H7 (cell line): Measurements from ENCODE around the gene THAP7. TPM values are rescaled to one million over a fixed set of nuclear protein-coding genes. Genes with fewer than 3 reads are reported as not detected.
"Not testable (repeated sequence)": the region's sequence is repeated elsewhere in the genome, so short reads cannot be mapped to it uniquely, and the experiment has no call there.

Source experiments
- DNase-seq: peaks from one replicate; pipeline ENCODE4 v3.0.0; 2012
- H3K27me3 ChIP-seq: 2 replicates; pipeline ENCODE4 v1.6.0; 2011; ENCODE audit warnings: mild to moderate bottlenecking, low read length; ENCODE audit not compliant: control insufficient read depth, insufficient read depth
- H3K36me3 ChIP-seq: replicated peaks from 2 replicates; pipeline ENCODE4 v1.5.1; 2011; ENCODE audit warnings: low read length; ENCODE audit not compliant: control insufficient read depth, insufficient read depth
- H3K4me3 ChIP-seq: 2 replicates; pipeline ENCODE4 v1.5.1; 2011; ENCODE audit warnings: low read depth, mild to moderate bottlenecking, control low read depth, low read length, moderate library complexity; ENCODE audit not compliant: insufficient read depth
- total RNA-seq: library from RNA; depleted of rRNA; stranded (reverse); fragments of >200 nt; shearing (Covaris generic); gene quantifications from 2 replicates; pipeline ENCODE4 v1.2.3, GENCODE V29; 2014; rRNA removed

Gene THAP7
- total RNA-seq = 42.7 and 49.1 TPM in 2 replicates

GRCh38 chr22:21001601-21002325 lies at the start of gene THAP7:
Gene THAP7 (minus strand): TSS chr22:21002118. CDS start chr22:21001911, 207 bp downstream.
- peaks cover 4% of the 10 kb centered on the region for H3K36me3 ChIP-seq

GRCh38 chr22:21051145-21051830 lies 49.4 kb upstream of the THAP7 start:
- no peak overlapping the region for H3K4me3 ChIP-seq
- no peak for DNase-seq
- no peaks in the 10 kb centered on the region for H3K36me3 ChIP-seq
- H3K27me3 ChIP-seq = no peaks in the 10 kb centered on the region

More at GRCh38 chr22:21001601-21002325, at the start of gene THAP7:
- DNase-seq = peak; percentile 98
- Histone ChIP-seq H3K4me3 (peak within 1 kb of the TSS; percentile 86), H3K27me3 (no peaks in the 10 kb centered on the region)

- DNase-seq, H3K4me3 ChIP-seq, H3K36me3 ChIP-seq, H3K27me3 ChIP-seq: not testable (repeated sequence)
Observed at GRCh38 chr22:21048965-21049364, 47.0 kb upstream of the THAP7 start.

- not testable (repeated sequence) for DNase-seq, H3K36me3 ChIP-seq, H3K4me3 ChIP-seq, H3K27me3 ChIP-seq
Observed at GRCh38 chr22:21048448-21048847, 46.5 kb upstream of the THAP7 start.

GRCh38 chr22:21047730-21048129 lies 45.8 kb upstream of the THAP7 start:
- Histone ChIP-seq H3K4me3 (no peak overlapping the region), H3K36me3 (no peaks in the 10 kb centered on the region), H3K27me3 (peaks cover 2% of the 10 kb centered on the region; the same call in 1 of the 2 replicates)
- no peak for DNase-seq

- no peak overlapping the region for H3K4me3 ChIP-seq
- H3K27me3 ChIP-seq = peaks cover 2% of the 10 kb centered on the region; the same call in 1 of the 2 replicates
- no peak for DNase-seq
- H3K36me3 ChIP-seq = no peaks in the 10 kb centered on the region
Observed at GRCh38 chr22:21047035-21047661, 45.2 kb upstream of the THAP7 start.

GRCh38 chr22:21045585-21046294 lies 43.8 kb upstream of the THAP7 start, which contains the start of gene LRRC74B:
Gene LRRC74B (plus strand): TSS chr22:21045946. CDS start chr22:21045987, 41 bp downstream.
- Histone ChIP-seq H3K36me3 (no peaks in the 10 kb centered on the region), H3K4me3 (peak within 1 kb of the TSS; percentile 58), H3K27me3 (peaks cover 2% of the 10 kb centered on the region; the same call in 1 of the 2 replicates)
- DNase-seq = peak; percentile 99

- H3K27me3 ChIP-seq = peaks cover 2% of the 10 kb centered on the region; the same call in 1 of the 2 replicates
- H3K36me3 ChIP-seq = no peaks in the 10 kb centered on the region
- peak overlapping the region; percentile 58 for H3K4me3 ChIP-seq
- no peak for DNase-seq
Observed at GRCh38 chr22:21044931-21045584, 43.1 kb upstream of the THAP7 start.

- H3K4me3 ChIP-seq = no peak overlapping the region
- H3K36me3 ChIP-seq = no peaks in the 10 kb centered on the region
- DNase-seq = peak; percentile 13
- peaks cover 2% of the 10 kb centered on the region; the same call in 1 of the 2 replicates for H3K27me3 ChIP-seq
Observed at GRCh38 chr22:21043860-21044535, 42.1 kb upstream of the THAP7 start.

- DNase-seq = peak; percentile 20
- H3K27me3 ChIP-seq = peaks cover 2% of the 10 kb centered on the region; the same call in 1 of the 2 replicates
- H3K4me3 ChIP-seq = no peak overlapping the region
Observed at GRCh38 chr22:21042978-21043859, 41.3 kb upstream of the THAP7 start.

GRCh38 chr22:21041937-21042336 lies 40.0 kb upstream of the THAP7 start:
- no peak overlapping the region for H3K4me3 ChIP-seq
- peak; percentile 20 for DNase-seq

More at GRCh38 chr22:21042978-21043859, 41.3 kb upstream of the THAP7 start:
- no peaks in the 10 kb centered on the region for H3K36me3 ChIP-seq

GRCh38 chr22:21039158-21039557 lies 37.2 kb upstream of the THAP7 start:
- not testable (repeated sequence) for H3K36me3 ChIP-seq, DNase-seq, H3K4me3 ChIP-seq, H3K27me3 ChIP-seq

More at GRCh38 chr22:21041937-21042336, 40.0 kb upstream of the THAP7 start:
- H3K36me3 ChIP-seq = no peaks in the 10 kb centered on the region
- peaks cover 2% of the 10 kb centered on the region; the same call in 1 of the 2 replicates for H3K27me3 ChIP-seq
